Osteoblast (primary cell): ENCODE results near the gene CD101. TPM values are rescaled to one million over a fixed set of nuclear protein-coding genes. Genes with fewer than 3 reads are reported as not detected.

Experiments
- DNase-seq: peaks from one replicate; pipeline ENCODE4 v3.0.0; 2011; ENCODE audit warnings: low spot score, mixed read lengths; ENCODE audit not compliant: insufficient read length; ENCODE audit errors: missing footprints
- H2AFZ ChIP-seq: 2 replicates; pipeline ENCODE4 v1.6.0; 2011; ENCODE audit warnings: mild to moderate bottlenecking, low read length
- H3K27ac ChIP-seq: 2 replicates; pipeline ENCODE4 v1.5.1; 2011; ENCODE audit warnings: mild to moderate bottlenecking, low read depth, low read length, moderate library complexity
- H3K27me3 ChIP-seq: 2 replicates; pipeline ENCODE4 v1.6.0; 2012; ENCODE audit warnings: mild to moderate bottlenecking, control low read depth, inconsistent platforms, low read length, moderate library complexity; ENCODE audit not compliant: insufficient read depth
- H3K36me3 ChIP-seq: 2 replicates; pipeline ENCODE4 v1.5.1; 2011; ENCODE audit warnings: mild to moderate bottlenecking, low read length, control low read depth, moderate library complexity; ENCODE audit not compliant: insufficient read depth
- H3K4me1 ChIP-seq: 2 replicates; pipeline ENCODE4 v1.5.1; 2011; ENCODE audit warnings: mild to moderate bottlenecking, low read length, control low read depth, moderate library complexity; ENCODE audit not compliant: insufficient read depth
- H3K4me2 ChIP-seq: 2 replicates; pipeline ENCODE4 v1.6.0; 2011; ENCODE audit warnings: mild to moderate bottlenecking, low read length; ENCODE audit not compliant: insufficient read depth
- H3K4me3 ChIP-seq: fragments of 200-600 bp; sonication (generic); 3 replicates; pipeline ENCODE4 v1.5.1; 2012; ENCODE audit warnings: mild to moderate bottlenecking, low read length, inconsistent platforms; ENCODE audit not compliant: insufficient read depth
- H3K79me2 ChIP-seq: 2 replicates; pipeline ENCODE4 v1.6.0; 2012; ENCODE audit warnings: mild to moderate bottlenecking, low read length, control low read depth, inconsistent platforms; ENCODE audit not compliant: insufficient read depth
- H3K9me3 ChIP-seq: 2 replicates; pipeline ENCODE4 v1.5.1; 2011; ENCODE audit warnings: low read depth, low read length, control low read depth
- H4K20me1 ChIP-seq: 2 replicates; pipeline ENCODE4 v1.6.0; 2012; ENCODE audit warnings: mild to moderate bottlenecking, low read length, control low read depth; ENCODE audit not compliant: insufficient read depth
- total RNA-seq: library from RNA; depleted of rRNA; stranded (reverse); fragments of >200 nt; gene quantifications from 2 replicates; pipeline ENCODE4 v1.2.3, GENCODE V29; 2012
- TF ChIP-seq, protein P1 (sequence below): IDR thresholded peaks from 2 replicates; pipeline ENCODE4 v1.5.1; 2011; ENCODE audit warnings: mild to moderate bottlenecking, low read depth, low read length, moderate library complexity; ENCODE audit errors: extremely low read depth

The CD101 gene
- total RNA-seq, 1 donor: under 0.01 TPM

- no peak overlapping the region for H3K4me2 ChIP-seq
- H3K4me1 ChIP-seq: no peaks in the 10 kb centered on the region
- no peak overlapping the region for H2AFZ ChIP-seq
- H3K79me2 ChIP-seq: no peaks in the 10 kb centered on the region
- H3K27ac ChIP-seq: no peak overlapping the region
- TF ChIP-seq, protein P1, sequence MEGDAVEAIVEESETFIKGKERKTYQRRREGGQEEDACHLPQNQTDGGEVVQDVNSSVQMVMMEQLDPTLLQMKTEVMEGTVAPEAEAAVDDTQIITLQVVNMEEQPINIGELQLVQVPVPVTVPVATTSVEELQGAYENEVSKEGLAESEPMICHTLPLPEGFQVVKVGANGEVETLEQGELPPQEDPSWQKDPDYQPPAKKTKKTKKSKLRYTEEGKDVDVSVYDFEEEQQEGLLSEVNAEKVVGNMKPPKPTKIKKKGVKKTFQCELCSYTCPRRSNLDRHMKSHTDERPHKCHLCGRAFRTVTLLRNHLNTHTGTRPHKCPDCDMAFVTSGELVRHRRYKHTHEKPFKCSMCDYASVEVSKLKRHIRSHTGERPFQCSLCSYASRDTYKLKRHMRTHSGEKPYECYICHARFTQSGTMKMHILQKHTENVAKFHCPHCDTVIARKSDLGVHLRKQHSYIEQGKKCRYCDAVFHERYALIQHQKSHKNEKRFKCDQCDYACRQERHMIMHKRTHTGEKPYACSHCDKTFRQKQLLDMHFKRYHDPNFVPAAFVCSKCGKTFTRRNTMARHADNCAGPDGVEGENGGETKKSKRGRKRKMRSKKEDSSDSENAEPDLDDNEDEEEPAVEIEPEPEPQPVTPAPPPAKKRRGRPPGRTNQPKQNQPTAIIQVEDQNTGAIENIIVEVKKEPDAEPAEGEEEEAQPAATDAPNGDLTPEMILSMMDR: no peak
- H3K4me3 ChIP-seq: no peak overlapping the region
- H3K9me3 ChIP-seq: no peaks in the 10 kb centered on the region
- no peaks in the 10 kb centered on the region for H3K36me3 ChIP-seq
- H3K27me3 ChIP-seq: peaks cover 6% of the 10 kb centered on the region
- DNase-seq: no peak
- no peaks in the 10 kb centered on the region for H4K20me1 ChIP-seq
These were observed 34.5 kb downstream of the CD101 start for GRCh38 chr1:117036018-117036461.

DNA sequence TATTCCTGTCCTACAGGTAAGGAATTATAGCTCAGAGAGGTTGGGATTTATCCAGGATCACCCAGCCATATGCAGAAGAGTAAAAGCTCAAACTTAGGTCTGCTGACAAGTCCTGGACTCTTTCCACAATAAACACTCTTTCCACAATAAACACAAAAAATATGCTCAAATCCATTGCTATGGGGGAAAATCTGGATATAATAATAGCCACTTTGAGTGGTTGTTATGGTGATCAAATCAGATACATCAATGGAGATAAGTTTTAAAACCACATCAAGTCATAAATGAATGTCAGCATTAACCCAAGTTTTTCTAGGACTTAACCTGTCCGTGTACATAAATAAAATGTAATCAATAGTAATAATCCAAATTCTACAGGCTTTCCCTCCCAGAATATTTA, 36.2 kb downstream of the CD101 start:
- TF ChIP-seq, protein P1: no peak

GRCh38 chr1:117038236-117038635, 36.7 kb downstream of the CD101 start:
- TF ChIP-seq, protein P1: no peak
- peaks cover 6% of the 10 kb centered on the region for H3K27me3 ChIP-seq
- no peak for DNase-seq

More for the DNA sequence above, 36.2 kb downstream of the CD101 start:
- no peak for DNase-seq
- no peaks in the 10 kb centered on the region for H3K4me1 ChIP-seq
- no peaks in the 10 kb centered on the region for H3K36me3 ChIP-seq
- no peak overlapping the region for H3K4me3 ChIP-seq
- H3K9me3 ChIP-seq: no peaks in the 10 kb centered on the region
- H3K4me2 ChIP-seq: no peak overlapping the region
- H3K27ac ChIP-seq: no peak overlapping the region
- H4K20me1 ChIP-seq: no peaks in the 10 kb centered on the region
- H3K27me3 ChIP-seq: peaks cover 3% of the 10 kb centered on the region
- no peaks in the 10 kb centered on the region for H3K79me2 ChIP-seq
- H2AFZ ChIP-seq: no peak overlapping the region

DNA sequence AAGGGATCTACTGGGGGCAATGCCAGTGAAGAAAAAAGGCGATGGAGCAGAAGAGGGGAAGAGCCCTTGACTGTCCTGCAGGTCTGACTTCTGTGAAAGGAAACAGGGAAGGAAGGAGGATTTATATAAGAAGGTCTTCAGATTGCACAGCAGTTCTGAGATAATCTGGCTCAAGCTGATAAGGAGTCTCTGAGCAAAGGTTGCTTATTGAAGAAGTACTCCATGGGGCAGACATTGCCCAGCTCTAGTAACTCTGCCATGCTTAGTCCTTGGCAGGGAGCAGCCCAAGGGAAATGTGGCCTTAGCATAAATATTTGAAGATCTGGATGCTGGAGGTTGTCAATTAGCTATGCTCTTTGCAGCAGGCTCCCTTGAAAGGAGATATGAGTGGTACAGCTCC, 42.7 kb downstream of the CD101 start:
- Histone ChIP-seq H3K79me2 (no peaks in the 10 kb centered on the region), H3K4me1 (no peaks in the 10 kb centered on the region)

More at GRCh38 chr1:117038236-117038635, 36.7 kb downstream of the CD101 start:
- H3K4me2 ChIP-seq: no peak overlapping the region
- no peak overlapping the region for H3K27ac ChIP-seq
- H3K4me1 ChIP-seq: no peaks in the 10 kb centered on the region
- no peak overlapping the region for H3K4me3 ChIP-seq
- H4K20me1 ChIP-seq: no peaks in the 10 kb centered on the region
- no peaks in the 10 kb centered on the region for H3K79me2 ChIP-seq
- no peaks in the 10 kb centered on the region for H3K9me3 ChIP-seq
- no peak overlapping the region for H2AFZ ChIP-seq
- H3K36me3 ChIP-seq: no peaks in the 10 kb centered on the region

More for the DNA sequence above, 42.7 kb downstream of the CD101 start:
- DNase-seq: no peak
- Histone ChIP-seq H3K4me2 (no peak overlapping the region), H4K20me1 (no peaks in the 10 kb centered on the region), H3K27me3 (peaks cover 6% of the 10 kb centered on the region), H3K9me3 (no peaks in the 10 kb centered on the region), H3K27ac (no peak overlapping the region), H2AFZ (no peak overlapping the region), H3K36me3 (no peaks in the 10 kb centered on the region), H3K4me3 (no peak overlapping the region)
- TF ChIP-seq, protein P1: no peak
